ENCODE data around the gene SPAG9.

SPAG9 gene

GRCh38 chr17:51044976-51045375 is 75.7 kb downstream of the SPAG9 start:
- DNase-seq, result peak in 27 of 56 donors; percentile 4 to 62 (median 28)

- DNase-seq, result no peak
These were observed 84.6 kb downstream of the SPAG9 start for GRCh38 chr17:51036084-51036483.

- peak in 20 of 56 donors; percentile 1 to 69 (median 38) for DNase-seq
These were observed 85.2 kb downstream of the SPAG9 start for GRCh38 chr17:51035431-51035830.

- DNase-seq, result no peak
These were observed 85.9 kb downstream of the SPAG9 start for GRCh38 chr17:51034800-51035199.

GRCh38 chr17:51032850-51033249 is 87.8 kb downstream of the SPAG9 start:
- no peak for DNase-seq

- no peak for DNase-seq
These were observed 90.9 kb downstream of the SPAG9 start for GRCh38 chr17:51029568-51030463.

GRCh38 chr17:51029142-51029541 is 91.5 kb downstream of the SPAG9 start:
- DNase-seq, result no peak

- DNase-seq, result no peak
These were observed 92.3 kb downstream of the SPAG9 start for GRCh38 chr17:51028176-51028863.

GRCh38 chr17:51018541-51018940 is 102.1 kb downstream of the SPAG9 start:
- DNase-seq, result no peak

- DNase-seq, result no peak
These were observed 103.4 kb downstream of the SPAG9 start for GRCh38 chr17:51017270-51017669.

- no peak for DNase-seq
These were observed 104.6 kb downstream of the SPAG9 start for GRCh38 chr17:51016099-51016498.

GRCh38 chr17:51015145-51015558 is 105.5 kb downstream of the SPAG9 start:
- no peak for DNase-seq

- DNase-seq, result no peak
These were observed 106.5 kb downstream of the SPAG9 start for GRCh38 chr17:51014129-51014528.

- DNase-seq, result no peak
These were observed 107.3 kb downstream of the SPAG9 start for GRCh38 chr17:51013322-51013721.

GRCh38 chr17:51012538-51012937 is 108.1 kb downstream of the SPAG9 start:
- no peak for DNase-seq

- DNase-seq, result no peak
These were observed 110.4 kb downstream of the SPAG9 start for GRCh38 chr17:51010173-51010675.

GRCh38 chr17:51006601-51007000 is 114.1 kb downstream of the SPAG9 start:
- peak in 3 of 56 donors; percentile 4 to 33 (median 13) for DNase-seq

- DNase-seq, result peak in 1 of 56 donors; percentile 4
These were observed 114.9 kb downstream of the SPAG9 start for GRCh38 chr17:51005768-51006167.

- DNase-seq, result no peak
These were observed 116.4 kb downstream of the SPAG9 start for GRCh38 chr17:51004249-51004648.

- peak in 3 of 56 donors; percentile 4 to 66 (median 4) for DNase-seq
These were observed 119.6 kb downstream of the SPAG9 start for GRCh38 chr17:51000835-51001638.

- no peak for DNase-seq
These were observed 125.0 kb downstream of the SPAG9 start for GRCh38 chr17:50995668-50996067.
